Peyer's patch (tissue), 4 donors: ENCODE measurements around the gene COPZ1.

Source experiments
- POLR2A ChIP-seq, 2 donors: fragments of 450-650 bp; IDR thresholded peaks; one replicate each; pipeline ENCODE4 v1.5.1; 2017; ENCODE audit warnings: antibody characterized with exemption in 2 of 2, mild to moderate bottlenecking in 2 of 2, moderate library complexity in 2 of 2
- TF ChIP-seq, protein P1 (sequence below), 6 experiments: fragments of 450-650 bp in 4 of 6; fragments of 200-600 bp in 2 of 6; sonication (generic) in 1 of 6; IDR thresholded peaks; one replicate each; pipeline ENCODE4 v1.5.1; 2017 to 2019; ENCODE audit warnings: antibody characterized with exemption in 6 of 6, mild to moderate bottlenecking in 3 of 6, moderate library complexity in 1 of 6

- TF ChIP-seq, protein P1, sequence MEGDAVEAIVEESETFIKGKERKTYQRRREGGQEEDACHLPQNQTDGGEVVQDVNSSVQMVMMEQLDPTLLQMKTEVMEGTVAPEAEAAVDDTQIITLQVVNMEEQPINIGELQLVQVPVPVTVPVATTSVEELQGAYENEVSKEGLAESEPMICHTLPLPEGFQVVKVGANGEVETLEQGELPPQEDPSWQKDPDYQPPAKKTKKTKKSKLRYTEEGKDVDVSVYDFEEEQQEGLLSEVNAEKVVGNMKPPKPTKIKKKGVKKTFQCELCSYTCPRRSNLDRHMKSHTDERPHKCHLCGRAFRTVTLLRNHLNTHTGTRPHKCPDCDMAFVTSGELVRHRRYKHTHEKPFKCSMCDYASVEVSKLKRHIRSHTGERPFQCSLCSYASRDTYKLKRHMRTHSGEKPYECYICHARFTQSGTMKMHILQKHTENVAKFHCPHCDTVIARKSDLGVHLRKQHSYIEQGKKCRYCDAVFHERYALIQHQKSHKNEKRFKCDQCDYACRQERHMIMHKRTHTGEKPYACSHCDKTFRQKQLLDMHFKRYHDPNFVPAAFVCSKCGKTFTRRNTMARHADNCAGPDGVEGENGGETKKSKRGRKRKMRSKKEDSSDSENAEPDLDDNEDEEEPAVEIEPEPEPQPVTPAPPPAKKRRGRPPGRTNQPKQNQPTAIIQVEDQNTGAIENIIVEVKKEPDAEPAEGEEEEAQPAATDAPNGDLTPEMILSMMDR (IDR thresholded peaks at IDR 0.05), result no peak
- TF ChIP-seq POLR2A (IDR thresholded peaks at IDR 0.05), result no peak
Observed at GRCh38 chr12:54329759-54330158, 4.8 kb downstream of the COPZ1 start.
